ENCODE data around the gene TPST2.
A peak's percentile ranks its signal among the peaks of the same experiment; 100 is the strongest.
"Not testable (repeated sequence)": the region's sequence is repeated elsewhere in the genome, so short reads cannot be mapped to it uniquely, and the experiment has no call there.

TPST2 gene

DNA sequence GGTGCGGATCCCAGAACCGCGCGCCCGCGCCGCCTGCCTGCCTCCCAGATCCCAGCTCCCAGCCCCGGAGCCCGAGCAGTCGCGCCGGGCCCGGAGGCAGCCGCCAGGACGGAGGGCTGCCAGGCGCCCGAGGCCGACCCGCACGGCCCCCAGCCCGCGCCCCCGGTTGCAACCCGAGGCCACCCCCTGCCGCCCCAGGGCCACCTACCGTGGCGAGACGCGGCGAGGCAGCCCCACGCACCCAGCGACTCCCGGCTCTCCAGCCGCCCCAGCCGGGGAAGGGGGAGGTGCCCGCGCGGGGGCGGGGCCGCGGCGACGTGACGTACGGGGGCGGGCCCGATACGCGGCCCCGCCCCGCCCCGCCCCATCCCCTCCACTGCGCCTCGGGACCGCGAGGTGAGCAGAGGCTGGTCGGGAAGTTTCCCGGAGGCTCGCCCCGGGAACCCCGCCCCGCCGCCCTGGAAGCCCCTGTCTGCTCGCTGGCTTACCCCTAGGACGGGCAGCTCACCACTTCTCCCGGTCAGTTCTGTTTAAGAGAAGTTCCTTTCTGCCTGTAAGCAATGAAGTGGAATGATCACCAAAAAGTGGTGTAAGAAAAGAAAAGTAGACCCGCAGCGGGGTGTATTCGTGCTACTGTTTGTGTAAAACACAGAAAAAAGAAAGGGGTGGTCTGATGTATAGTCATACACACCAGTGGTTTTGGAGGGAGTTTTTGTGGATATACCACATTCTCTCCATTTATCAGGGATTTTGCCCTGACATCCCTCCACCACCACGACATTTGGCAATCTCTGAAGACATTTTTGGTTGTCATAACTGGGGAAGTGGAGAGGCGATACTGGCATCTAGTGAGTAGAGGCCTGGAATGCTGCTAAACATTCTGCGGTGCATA, at the start of gene TPST2:
Gene TPST2, minus strand, starts transcription at position 288 of the 892 bp plus-strand sequence. CDS start 48,502 bp downstream, outside the sequence.
- DNase-seq (ENCODE audit: low read depth in 2 of 2), result peak; percentile 56 to 72

- DNase-seq (ENCODE audit: low read depth in 2 of 2), result no peak
Observed at GRCh38 chr22:26636296-26636695, 46.4 kb upstream of the TPST2 start.

- no peak for DNase-seq (ENCODE audit: low read depth in 2 of 2)
Observed at GRCh38 chr22:26635117-26635516, 45.2 kb upstream of the TPST2 start.

DNA sequence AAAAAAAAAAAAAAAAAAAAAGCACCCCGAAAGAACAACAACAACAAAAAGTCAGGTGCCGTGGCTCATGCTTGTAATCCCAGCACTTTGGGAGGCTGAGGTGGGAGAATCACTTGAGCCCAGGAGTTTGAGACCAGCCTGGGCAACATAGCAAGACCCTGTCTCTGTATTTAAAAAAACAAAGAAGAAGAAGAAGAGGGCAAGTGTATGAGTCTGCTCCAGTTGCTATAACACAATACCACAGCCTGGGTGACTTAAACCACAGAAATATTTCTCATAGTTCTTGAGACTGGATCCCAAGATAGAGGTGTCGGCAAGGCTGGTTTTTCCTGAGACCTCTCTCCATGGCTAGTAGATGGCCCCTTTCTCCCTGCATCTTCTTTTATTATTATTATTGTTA, 44.3 kb upstream of the TPST2 start:
- DNase-seq (ENCODE audit: low read depth in 2 of 2), result no peak

- no peak for DNase-seq (ENCODE audit: low read depth in 2 of 2)
Observed at GRCh38 chr22:26632422-26633155, 42.7 kb upstream of the TPST2 start.

DNA sequence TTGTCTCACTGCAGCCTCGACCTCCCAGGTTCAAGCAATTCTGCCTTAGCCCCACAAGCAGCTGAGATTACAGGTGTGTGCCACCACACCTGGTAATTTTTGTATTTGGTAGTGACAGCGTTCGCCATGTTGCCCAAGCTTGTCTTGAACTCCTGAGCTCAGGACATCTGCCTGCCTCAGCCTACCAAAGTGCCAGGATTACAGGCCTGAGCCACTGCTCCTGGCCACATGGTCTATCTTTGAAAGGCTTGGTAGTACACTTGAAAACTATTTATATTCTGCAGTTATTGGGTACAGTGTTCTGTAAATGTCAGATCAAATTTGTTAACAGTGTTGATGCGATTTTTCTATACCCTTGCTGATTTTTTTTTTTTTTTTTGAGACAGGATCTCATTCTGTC, 41.4 kb upstream of the TPST2 start:
- no peak for DNase-seq (ENCODE audit: low read depth in 2 of 2)

DNA sequence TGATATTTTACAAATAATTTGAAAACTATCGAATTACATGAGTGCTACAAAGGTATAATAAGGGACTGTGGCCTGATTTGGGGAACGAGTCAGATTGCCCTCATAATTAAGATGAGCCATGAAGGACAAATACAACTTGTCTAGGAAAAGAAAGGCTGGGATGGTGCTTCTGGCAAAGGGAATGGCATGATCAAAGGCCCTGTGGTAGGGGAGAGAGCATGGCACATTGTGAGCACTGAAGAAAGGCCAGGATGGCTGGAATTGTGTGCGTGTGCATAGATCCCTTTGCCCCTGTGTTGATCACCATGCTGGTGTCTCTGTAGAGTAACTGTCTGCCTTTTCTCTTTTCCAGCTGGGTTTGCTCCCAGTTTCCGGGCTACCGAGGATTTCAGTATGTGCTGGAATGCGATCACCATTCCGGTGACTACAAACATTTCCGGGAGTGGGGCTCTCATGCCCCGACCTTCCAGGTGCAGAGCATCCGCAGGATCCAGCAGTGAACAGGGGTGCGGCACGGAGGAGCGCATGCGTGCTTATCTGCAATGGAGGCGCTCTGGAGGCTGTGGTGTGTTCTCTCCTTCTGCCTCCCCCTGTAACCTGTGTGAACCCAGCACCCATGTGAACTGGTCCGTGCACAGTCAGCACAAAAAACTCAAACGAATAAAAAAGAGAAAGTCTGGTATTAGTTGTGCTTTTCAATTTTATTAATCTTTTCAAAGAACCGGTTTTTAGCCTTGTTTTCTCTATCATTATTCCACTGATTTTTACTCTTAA, 40.2 kb upstream of the TPST2 start:
- no peak for DNase-seq (ENCODE audit: low read depth in 2 of 2)

- no peak for DNase-seq (ENCODE audit: low read depth in 2 of 2)
Observed at GRCh38 chr22:26624803-26625202, 34.9 kb upstream of the TPST2 start.

- no peak for DNase-seq (ENCODE audit: low read depth in 2 of 2)
Observed at GRCh38 chr22:26623984-26624383, 34.1 kb upstream of the TPST2 start.

DNA sequence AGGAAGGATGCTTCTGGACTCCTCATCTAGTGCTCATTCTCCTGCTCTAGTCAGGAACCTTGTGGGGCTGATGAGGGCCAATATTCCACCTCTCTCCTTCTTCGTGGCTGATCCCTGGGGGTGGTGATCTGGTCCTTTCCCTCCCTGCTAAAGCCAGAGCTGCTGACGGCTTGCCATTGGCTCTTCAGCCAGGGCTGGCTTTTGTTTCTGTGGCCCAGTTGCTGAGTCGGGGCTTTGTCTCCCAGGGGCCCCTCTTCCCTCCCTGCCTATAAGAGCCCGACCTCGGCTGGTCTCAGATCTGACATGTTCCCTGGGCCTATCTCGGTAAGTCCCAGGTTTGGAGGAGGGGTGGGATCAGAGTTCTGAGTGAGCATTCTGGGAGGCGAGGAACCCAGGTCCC, 31.7 kb upstream of the TPST2 start, which contains the start of gene CRYBA4:
Gene CRYBA4, plus strand, starts transcription at position 301 of the 400 bp plus-strand sequence. CDS start 634 bp downstream, outside the sequence.
- DNase-seq (ENCODE audit: low read depth in 2 of 2), result no peak

- DNase-seq (ENCODE audit: low read depth in 2 of 2), result no peak
Observed at GRCh38 chr22:26620197-26620596, 30.3 kb upstream of the TPST2 start.

GRCh38 chr22:26619510-26619909, 29.6 kb upstream of the TPST2 start:
- DNase-seq (ENCODE audit: low read depth in 2 of 2), result no peak

DNA sequence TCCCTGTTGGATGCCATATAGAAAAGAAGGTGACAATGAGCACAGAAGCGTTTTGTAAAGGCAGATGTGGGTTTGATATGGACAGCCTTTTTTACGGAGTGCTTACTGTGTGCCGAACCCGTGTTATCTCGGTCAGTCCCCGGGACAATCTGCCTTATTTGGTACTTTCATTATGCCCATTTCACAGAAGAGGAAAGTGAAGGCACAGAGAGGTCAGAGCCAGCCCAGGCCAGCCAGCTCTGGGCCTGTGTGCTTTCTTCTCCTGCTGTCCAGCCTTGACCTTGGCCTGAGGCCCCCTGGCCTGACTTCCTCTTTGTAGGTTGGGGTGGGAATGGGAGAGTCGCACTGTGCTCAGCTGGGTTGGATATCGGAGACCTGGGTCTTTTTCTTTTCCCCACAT, 28.5 kb upstream of the TPST2 start:
- DNase-seq (ENCODE audit: low read depth in 2 of 2), result no peak

GRCh38 chr22:26617271-26618199, 27.6 kb upstream of the TPST2 start, which contains the start of gene CRYBB1:
Gene CRYBB1 (minus strand): TSS chr22:26618027. CDS start chr22:26616319, 1,708 bp downstream.
- no peak for DNase-seq (ENCODE audit: low read depth in 2 of 2)

- DNase-seq (ENCODE audit: low read depth in 2 of 2), result no peak
Observed at GRCh38 chr22:26616650-26617049, 26.7 kb upstream of the TPST2 start.

GRCh38 chr22:26615830-26616435, 26.0 kb upstream of the TPST2 start:
- no peak for DNase-seq (ENCODE audit: low read depth in 2 of 2)

GRCh38 chr22:26615149-26615548, 25.2 kb upstream of the TPST2 start:
- DNase-seq (ENCODE audit: low read depth in 2 of 2), result no peak

- DNase-seq (ENCODE audit: low read depth in 2 of 2), result no peak
Observed at GRCh38 chr22:26614322-26614721, 24.4 kb upstream of the TPST2 start.

- not testable (repeated sequence) for DNase-seq (ENCODE audit: low read depth in 2 of 2)
Observed at GRCh38 chr22:26613753-26614152, 23.8 kb upstream of the TPST2 start.

GRCh38 chr22:26612652-26613051, 22.7 kb upstream of the TPST2 start:
- DNase-seq (ENCODE audit: low read depth in 2 of 2), result no peak
